GM21619 (cell line): ENCODE measurements around the gene ADGRL3.
"Not testable (repeated sequence)": the region's sequence is repeated elsewhere in the genome, so short reads cannot be mapped to it uniquely, and the experiment has no call there.

ENCODE experiments used
- ATAC-seq: cut with Tn5 transposase; IDR thresholded peaks from one replicate; pipeline ENCODE4 v1.9.1; 2021; ENCODE audit not compliant: unreplicated experiment

ADGRL3 gene

DNA sequence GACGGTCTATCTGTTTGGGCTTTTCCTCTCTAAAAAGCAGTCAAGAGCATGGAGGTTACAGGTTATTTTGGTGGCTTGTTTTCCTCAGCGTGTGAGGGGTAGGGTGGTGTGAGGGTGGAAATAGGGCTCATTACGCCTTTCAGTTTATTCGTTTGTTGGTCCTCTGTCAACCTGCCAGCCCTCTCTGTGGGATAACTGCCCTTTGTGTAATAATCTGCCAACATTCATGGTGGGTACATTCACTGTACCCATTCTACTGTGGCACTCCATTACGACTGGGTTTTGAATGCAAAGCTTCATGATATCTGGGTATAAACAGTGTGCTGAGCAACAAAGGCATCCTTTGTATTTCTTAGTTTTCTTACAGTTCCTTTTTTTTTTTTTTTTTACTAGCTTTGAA is 136.4 kb downstream of the ADGRL3 start:
- ATAC-seq, result no peak

DNA sequence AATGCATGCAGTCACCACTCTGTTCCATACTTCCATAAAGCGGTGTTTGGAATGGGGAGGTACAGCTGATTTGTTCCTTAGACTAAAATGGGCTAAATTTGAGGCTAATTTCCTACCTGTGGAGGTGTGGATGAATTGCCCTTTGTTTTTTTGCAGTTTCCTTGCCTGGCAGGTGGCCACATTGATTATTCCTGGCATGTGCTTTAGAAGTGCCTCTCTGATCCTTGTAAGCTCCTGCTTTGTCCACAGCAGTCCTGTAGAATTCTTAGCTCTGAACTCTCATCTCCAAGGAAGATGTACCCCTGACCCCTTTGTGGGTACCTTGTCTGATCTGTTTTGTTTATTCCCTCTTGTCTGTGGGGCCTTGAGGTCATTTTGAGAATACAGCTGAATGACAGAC is 136.8 kb downstream of the ADGRL3 start:
- no peak for ATAC-seq

DNA sequence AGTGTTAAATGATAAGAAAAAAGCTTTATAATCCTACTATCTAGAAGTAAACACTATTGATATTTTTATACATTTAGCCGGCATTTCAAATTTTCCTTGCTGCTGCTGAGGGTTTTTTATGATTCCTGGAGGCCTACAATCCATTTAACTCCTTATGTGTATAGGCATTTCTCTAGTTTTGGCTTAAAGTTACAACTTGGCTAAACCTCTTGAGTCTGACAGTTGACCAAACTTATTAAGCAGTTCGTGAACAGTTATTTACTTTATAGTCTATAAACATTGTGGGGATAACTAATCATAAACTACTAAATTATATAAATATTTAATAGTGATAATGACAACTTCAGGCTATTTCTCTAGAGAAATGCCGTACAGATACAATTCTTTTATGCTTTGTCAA is 141.9 kb downstream of the ADGRL3 start:
- no peak for ATAC-seq

DNA sequence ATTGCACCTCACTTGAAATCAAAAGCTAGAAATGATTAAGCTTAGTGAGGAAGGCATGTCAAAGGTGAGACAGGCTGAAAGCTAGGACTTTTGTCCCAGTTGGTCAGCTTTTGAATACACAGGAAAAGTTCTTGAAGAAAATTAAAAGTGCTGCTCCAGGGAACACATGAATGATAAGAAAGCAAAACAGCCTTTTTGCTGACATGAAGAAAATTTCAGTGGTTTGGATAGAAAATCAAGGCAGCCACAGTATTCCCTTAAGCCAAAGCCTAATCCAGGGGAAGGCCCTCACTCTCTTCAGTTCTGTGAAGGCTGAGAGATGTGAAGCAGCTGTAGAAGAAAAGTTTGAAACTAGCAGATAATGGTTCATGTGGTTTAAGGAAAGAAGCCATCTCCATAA is 150.8 kb downstream of the ADGRL3 start:
- no peak for ATAC-seq

DNA sequence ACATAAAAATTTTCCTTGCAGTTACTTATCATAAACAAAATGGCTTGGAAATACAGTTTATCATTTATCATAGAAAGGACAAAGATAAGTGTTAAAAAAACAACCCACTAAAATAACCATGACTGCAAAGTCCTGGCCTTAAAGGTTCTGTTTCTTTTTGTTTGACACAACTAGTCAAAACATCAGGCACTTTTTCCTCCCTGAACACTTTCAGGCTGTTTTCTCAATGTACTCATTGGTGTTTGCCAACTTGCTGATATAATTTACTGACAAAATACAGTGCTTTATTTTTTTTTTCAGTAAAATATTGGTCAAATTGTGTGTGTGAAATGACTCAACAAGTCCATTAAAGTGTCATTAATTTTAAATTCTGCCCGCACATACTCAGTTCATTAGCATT is 156.6 kb downstream of the ADGRL3 start:
- ATAC-seq, result no peak

DNA sequence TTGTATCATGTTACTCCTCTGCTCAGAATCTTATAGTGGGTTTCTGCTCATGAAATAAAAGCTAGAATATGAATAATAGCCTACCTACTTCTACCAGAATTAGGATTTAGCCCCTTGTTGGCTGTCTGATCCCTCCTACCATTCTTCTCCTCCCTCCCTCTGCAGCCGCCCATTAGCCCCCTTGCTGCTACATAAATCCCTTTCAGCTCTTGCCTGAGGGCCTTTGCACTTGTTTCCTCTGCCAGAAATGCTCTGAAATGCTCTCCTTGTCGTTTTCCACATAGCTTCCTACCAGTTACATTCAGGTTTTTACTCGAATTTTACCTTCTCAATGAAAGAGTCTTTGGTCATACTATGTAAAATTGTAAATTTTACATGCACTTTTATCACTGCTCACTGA is 159.2 kb downstream of the ADGRL3 start:
- ATAC-seq, result no peak

DNA sequence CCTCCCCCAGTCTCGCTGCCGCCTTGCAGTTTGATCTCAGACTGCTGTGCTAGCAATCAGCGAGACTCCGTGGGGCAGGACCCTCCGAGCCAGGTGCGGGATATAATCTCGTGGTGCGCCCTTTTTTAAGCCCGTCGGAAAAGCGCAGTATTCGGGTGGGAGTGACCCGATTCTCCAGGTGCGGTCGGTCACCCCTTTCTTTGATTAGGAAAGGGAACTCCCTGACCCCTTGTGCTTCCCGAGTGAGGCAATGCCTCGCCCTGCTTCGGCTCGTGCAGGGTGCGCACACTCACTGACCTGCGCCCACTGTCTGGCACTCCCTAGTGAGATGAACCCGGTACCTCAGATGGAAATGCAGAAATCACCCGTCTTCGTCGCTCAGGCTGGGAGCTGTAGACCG is 172.7 kb downstream of the ADGRL3 start:
- not testable (repeated sequence) for ATAC-seq

DNA sequence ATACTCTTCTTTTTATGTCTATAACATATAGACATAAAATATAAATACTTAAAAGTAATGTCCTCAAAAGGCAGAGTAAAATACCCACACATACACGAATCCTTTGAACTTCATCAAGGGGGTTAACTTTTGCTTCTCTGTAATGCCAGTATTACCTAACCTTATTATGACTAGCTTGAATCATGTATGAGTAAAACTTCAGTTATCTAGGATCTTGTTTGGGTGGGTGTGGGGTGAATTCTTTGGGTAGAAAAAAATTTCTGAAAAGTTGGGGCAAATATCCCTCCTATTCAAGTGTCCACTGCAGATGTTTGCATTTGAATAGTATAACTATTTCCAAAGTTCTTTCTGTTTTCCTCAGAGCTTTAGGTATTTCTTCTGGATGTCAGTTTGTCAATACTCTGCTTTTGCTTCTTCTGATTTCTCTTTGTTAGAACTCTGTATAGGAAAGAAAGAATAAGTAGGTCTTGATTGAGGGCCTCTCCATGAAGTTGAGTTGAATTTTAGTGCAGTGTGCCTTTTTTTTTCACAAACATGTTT is 173.8 kb downstream of the ADGRL3 start:
- no peak for ATAC-seq

DNA sequence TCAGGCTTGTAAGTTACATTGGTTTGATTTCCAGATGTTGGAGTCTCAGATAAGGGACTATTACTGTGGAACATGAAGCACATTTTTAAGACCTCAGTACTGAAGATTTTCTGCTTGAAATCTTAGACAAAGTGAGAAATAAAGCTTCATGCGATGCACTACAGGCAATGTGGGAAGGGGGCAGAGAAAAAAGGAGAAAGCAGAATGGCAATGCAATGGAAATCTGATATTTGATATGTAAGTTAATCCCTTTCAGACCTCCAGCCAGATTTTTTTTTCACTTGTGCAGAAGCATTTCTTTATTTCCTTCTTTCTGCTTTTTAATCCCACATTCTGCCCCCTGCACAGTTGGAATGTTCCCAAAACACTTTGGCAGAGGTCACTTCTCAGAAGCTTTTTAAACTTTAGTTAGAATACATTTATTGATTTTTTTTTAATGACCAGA is 174.3 kb downstream of the ADGRL3 start:
- no peak for ATAC-seq

DNA sequence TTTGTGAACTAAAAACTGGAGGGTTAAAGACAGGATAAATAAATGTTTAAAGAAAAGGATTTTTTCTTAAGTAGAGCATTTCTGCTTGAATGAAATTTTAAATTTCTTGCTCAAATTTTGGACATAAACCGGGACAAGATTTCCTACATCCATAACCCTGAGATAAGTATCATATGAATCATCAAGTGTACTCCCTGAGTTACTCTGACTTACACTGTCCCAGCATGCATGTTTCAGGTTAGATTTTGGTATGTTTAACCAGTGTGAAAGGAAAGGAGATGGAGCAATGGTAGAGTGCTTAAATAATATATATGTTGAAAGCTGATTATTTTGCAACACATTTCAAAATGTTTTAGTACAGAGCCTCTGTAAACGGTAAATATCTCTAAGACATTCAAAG is 175.2 kb downstream of the ADGRL3 start:
- ATAC-seq, result no peak

DNA sequence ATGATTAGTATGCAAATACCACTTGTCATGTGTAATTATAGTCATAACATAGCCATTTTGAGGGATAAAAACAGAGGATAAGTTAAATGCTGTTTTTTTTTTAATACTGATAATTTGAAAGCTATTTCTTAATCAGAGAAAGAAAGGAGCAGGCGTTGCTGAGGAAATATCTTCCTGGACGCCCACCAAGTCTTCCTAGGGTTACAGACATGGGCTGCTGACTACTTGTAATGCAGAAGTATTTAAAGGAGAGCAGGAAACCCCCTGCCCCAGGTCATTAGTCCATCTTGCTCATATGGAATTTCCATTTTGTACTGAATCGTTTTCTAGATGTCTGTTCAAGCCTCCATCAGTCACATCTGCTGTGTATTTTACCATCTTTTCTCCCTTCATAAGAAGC is 176.2 kb downstream of the ADGRL3 start:
- ATAC-seq, result no peak

DNA sequence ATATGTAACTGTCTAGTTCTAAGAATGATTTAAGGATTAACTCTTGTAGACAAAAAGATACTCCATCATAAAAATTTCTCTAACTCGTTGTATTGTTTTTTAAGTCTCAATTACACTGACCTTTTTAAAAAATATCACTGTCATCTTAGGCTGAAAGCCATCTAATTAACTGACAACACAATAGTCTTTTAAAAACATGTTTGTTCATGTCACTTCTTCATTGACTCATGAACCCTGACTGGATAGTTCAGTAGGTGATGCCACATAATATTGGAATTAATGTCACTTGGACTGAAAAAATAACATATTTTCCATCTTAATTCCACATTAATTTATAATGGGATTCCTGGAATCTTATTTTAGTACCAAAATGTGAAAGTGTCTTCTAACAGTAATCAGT is 179.3 kb downstream of the ADGRL3 start:
- no peak for ATAC-seq

DNA sequence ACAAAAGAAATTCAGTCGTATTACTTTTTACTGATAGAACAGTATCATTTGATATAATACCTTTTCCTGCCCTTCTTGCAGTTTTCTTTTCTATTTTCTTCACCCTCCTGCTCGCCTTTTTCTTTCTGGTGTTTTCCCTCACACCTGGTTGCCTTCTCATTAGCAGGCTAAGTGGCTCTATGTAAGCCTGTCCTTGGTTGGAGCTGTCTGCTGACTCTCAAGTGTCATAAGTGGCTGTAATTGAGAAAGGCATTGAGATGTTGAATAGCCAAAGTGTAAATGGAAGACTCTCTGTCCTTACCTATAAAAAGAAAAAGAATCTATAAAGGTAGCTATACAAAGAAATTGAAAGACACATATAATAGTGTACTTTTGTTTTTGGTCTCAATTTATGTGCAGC is 180.7 kb downstream of the ADGRL3 start:
- no peak for ATAC-seq

DNA sequence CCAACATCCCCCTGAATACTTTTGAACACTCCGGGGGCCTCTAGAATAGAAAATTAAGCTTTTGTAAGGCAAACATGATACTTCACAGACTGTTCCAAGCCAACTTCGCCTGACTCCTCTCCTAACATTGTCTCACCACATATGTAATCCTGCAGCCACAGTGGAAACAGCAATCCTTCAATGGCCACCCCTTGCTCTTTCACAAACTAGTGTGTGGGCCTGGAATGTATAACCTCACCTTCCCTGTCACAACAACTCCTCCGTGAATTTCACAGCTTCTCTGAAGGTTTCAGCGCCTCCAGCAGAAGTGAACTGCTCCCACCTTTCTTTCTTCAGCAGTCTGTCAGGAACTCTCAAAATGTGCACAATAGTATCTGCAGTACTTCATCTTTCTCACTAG is 185.1 kb downstream of the ADGRL3 start:
- no peak for ATAC-seq

DNA sequence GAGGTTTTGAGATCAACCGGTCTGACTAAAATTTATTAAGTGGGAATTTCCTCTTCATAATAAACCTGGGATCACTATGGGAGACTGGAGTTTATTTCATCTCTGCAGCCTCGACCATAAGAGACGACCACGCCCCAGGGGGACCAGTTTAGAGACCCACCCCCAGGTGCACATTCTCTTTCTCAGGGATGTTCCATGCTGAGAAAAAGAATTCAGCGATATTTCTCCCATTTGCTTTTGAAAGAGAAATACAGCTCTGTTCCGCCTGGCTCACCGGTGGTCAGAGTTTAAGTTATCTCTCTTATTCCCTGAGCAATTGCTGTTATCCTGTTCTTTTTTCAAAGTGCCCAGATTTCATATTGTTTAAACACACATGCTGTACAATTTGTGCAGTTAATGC is 187.2 kb downstream of the ADGRL3 start:
- not testable (repeated sequence) for ATAC-seq

DNA sequence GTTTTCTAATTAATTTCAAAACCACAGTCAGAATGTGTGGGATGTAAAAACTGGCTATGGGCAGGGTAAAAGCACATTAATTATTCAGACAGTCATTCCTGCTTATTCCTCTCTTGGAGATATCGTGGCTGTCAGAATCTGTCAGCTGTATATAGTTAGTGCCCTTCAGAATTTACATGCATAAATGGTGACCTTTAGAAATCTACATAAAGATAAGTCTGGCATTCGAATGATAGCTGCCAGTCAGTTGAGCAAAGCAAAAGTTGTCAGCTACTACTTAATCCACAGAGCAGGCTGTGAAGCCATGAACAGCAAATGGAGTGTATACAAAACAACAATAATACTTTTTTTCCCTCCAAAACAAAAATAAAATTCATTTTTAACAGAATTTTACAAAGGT is 189.5 kb downstream of the ADGRL3 start:
- no peak for ATAC-seq

DNA sequence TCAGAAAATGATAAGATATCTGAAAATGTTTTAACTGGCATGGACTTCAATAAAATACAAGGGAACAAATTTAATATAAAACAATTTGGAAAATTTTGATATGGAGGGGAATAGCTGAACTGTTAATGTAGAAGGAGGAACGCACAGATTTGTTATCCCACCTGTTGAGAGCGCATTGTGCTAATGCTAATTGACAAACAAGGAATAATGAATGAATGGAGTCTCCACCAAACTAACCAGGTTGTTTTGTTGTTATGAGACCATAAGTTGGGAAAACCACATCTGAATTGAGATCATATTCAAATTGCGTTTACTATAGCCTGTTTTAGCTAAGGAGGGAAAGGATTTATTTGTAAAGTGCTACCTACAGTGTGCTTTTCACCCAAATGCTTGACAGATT is 195.6 kb downstream of the ADGRL3 start:
- no peak for ATAC-seq

DNA sequence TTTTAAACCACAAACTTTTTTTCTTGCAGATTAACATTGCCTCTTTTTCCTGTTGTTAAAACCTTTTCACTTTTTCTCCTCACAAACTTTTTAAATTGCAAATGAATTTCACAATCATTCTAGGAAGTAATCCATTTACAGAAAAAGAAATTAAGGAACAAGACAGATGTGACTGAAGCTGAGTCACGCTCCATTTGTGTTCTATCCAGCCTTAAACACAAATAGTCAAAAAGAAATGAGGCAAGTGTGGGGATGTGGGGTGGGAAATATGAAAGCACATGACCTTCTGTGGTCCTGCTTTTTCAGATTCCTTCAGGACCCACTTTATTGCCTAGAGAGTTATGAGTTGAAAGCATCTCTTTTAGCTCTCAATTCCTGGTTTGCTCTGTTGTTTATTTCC is 197.0 kb downstream of the ADGRL3 start:
- ATAC-seq, result no peak

DNA sequence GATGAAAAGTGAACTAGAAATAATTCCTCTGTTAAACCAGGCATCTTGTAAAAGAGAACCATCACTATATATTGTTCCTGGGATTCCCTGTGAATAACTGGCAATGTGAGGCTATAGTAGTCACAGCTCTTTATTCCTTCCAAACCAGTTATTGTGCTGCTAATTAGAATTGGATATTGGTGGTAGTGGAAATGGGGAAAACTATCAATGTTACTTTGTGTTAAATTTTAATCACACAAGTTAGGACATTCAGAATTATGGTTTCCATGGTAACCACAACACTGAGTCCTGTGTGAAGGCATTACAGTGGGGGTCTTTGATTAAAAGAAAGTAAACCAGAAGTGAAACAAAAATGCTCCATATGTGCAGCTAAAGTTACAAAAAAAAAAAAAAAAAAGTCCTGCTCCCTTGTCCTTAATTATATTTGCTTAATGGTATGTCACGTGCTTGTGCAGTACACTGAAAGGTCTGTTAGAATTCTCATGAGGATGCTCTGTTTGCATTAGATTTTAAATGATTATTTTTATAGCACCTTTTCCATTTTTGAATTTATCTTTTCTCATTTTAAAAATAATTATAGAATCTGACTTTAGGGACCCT is 200.4 kb downstream of the ADGRL3 start:
- no peak for ATAC-seq

DNA sequence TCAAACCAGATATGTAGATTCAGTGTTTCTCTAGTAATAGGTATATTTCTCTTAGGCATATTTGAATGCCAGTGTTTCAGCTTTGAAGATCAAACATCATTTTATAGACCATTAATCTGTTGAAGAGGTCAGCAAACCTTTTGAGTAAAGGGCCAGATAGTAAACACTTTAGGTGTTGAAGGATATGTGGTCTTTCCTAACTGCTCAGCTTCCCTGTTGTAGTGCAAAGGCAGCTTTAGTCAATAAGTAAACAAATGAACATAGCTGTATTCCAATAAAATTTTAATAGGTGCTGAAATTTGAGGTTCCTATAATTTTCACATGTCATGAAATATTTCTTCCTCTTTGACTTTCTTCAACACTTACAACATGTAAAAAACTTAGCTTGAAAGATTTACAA is 201.6 kb downstream of the ADGRL3 start:
- ATAC-seq, result no peak

DNA sequence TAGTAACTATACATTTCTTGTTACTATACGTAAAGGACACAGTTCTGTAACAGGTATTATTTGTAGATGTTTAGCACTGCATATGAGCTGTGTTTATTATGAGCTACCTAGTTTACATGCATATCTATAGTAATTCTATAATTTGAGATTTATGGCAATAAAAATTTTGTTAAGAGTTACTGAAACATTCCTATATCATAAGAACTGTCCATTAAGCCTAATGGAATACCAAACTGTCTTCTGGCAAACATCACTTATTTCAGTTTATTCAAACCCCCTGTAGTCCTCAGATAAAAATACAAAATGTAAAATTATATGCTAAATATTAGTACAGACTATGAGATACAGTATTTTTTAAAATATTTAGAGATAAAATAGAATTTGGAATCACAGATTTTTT is 205.2 kb downstream of the ADGRL3 start:
- no peak for ATAC-seq

DNA sequence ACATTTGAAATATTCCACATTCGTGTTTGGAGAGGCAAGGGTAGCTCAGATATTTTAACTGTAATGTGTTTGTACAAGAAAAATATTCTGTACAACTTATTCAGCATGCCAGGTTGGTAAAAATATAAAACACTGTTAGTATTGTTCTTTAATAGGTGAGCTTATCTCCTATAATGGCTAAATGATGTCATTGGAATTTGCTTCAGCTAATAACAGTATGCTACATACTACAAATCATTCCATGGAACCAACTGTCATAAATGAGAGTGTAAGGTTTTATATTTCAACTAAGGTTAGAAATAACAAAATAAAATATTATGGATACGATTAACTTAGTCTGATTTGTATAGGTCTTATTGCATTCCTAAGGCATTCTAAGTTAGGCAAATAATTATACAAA is 206.6 kb downstream of the ADGRL3 start:
- ATAC-seq, result no peak
